AG20443 (cell line): Measurements from ENCODE around the gene FAM240A.

Experiments used
- DNase-seq: peaks from one replicate; pipeline ENCODE4 v3.0.0; 2012; ENCODE audit warnings: low spot score, mixed read lengths

Gene FAM240A

GRCh38 chr3:46675426-46675825, 63.1 kb downstream of the FAM240A start:
- DNase-seq: no peak
